Stimulated activated CD4-positive, alpha-beta T cell treated with anti-CD3 and anti-CD28 coated beads, Interleukin-15, amount 100 ng/mL, for 24 hours (primary cell): ENCODE measurements around the gene PACRG.

Experiments
- DNase-seq: peaks from one replicate; pipeline ENCODE4 v3.0.0-alpha.2; 2020

Gene PACRG

DNA sequence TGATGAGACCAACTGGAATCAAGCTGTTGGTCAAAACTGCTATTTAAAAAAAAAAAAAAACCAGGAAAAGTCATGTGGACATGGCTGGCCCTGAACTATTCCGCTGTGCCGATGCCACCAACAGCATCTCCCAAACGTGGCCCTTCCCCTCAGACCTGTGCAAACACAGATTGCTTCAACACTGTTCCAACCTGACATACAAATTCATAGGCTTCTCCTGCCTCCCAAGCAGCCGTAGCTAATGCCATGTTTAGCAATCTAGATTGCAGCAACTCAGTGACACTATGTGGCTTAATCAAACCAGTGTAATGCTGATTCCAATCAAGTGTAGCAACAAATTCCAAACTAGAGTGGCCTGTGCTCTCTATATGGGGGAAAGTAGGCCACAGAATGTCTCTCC is 16.4 kb upstream of the PACRG start:
- DNase-seq, result no peak

DNA sequence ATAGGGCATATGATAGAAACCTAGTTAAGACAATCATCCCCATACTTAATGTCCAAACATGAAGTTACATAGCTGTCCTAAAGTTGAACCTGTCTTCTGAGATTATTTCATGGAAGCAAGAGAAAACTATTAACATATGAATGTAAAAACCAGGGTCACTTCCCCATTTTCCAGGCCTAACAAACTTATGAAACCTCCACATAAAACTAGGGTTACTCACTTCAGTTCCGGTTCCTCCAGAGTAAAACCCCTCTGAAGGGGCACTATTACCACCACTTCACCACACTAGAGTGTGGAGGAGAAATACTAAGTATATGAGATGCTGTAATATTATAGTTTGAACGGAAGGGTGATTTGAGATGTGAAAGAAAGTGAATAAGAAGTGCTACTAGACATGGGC is 15.1 kb upstream of the PACRG start:
- DNase-seq, result no peak

DNA sequence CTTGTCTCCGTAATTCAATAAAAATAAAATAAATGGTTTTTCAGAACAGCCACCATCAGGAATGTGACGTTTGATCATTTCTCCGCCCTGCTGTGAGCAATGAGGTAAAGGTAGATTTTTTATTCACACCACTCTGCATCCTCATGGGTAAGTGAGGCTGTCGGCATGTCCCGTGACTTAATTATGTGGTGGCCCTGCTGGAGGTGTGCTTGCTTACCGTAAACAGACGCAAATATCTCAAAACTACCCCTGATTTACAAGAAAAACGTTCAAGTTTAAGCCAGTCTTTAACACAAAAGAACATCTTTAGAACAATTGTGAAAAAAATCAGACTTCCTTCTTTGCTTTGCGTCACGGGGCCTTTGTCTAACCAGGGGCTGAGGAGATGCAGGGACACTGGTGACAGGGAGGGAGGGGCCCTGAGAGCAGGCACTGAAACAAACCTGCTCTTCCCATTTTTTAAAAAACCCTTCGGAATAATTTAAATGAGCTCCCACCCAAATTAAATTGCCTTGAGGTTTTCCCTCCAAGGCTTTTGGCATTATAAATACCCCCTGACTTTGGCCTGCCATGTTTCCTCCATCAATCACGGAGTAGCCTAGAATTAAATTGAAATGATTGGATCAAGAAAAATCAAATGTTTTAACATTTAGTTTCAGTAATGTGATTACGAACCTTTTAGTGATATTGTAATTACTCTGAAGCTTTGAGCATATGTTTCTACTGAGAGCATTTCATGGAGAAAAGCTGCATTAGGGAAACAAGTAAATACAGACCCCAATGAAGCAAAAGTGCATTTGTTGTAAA is 13.6 kb upstream of the PACRG start:
- no peak for DNase-seq

DNA sequence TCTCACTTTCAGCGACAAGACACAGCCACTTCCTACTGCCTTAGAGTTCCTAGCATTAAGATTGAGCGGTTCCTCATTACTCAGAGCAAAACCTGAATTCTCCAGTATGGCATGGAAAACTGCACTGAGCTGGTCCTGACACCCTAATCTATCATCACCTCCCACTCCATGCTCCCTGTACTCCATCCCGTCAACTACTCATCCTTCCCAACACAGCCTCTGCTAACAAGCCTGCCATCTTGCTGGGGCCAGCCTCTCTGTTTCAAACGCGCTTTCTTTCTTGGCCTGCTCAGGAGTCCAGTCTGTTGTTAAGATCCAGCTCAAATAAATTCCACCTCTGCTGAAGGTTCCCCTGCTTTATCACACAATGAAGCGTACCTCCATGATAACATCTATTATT is 12.2 kb upstream of the PACRG start:
- no peak for DNase-seq

DNA sequence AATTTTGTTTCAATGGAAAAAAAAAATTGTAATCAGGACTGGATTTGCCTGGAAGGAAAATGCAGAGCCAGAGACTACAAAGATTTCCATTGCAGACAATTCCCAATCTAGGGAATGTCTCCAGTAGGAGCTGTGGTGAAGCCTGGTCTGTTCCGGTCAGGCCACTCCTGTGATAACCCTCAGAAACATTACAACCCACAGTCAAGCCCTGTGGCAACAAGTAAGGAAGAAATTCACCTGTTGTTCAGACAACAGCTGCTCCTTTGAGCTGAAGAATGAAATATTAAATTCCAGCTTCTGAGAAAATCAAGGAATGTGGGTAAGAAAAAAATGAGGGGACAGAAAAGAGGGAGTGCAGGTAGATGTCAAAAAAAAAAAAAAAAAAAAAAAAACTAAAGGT is 8.2 kb upstream of the PACRG start:
- no peak for DNase-seq

DNA sequence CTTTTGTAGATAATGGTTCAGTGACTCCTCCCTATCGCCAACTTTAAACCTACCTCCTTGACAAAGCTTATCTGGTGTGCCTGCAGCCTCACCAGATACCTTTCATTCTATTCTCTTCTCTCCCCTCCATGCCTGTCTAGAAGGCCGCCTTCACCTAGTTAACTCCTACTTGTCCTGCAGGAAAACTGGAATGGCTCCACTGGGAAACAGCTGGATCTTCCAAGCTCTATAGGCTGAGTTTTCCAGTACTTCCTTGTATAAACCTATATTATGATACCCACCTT is 6.4 kb upstream of the PACRG start:
- no peak for DNase-seq

DNA sequence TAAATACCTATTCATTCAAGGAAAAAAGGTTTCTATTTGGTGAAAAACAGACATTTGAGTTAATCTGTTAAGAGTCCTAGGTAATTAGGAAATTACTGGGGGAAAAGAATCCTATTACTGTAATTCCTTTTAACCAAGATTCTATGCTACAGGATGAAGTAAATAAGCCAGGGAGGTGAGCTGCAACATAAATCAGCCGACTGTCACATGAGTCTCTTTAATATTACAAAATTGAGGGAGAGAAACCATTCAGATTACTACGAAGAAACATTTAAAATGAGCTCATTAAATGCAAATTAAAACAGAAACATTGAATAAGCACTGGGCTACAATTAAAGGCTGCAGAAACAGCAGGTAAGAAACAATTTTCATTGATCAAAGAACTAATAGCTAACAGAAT is 5.5 kb upstream of the PACRG start:
- no peak for DNase-seq

DNA sequence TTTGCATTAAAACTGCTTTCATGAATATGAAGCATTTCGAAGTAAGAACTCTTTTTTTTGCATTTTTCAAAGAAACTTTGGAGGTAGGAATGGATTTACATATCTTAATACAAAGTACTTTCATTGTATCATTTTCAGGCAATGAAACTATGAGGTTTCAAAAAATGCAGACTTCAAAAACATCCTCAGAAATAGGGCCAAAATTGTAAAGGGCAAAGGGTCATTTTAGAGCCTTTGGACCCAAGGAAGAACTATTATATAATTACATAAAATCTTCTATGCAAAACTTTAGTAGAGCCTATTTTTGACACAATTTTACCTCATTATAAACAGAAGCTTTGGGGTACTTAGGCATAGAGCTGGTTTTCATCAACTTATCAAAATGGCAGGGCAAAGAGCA is 5.1 kb upstream of the PACRG start:
- no peak for DNase-seq

DNA sequence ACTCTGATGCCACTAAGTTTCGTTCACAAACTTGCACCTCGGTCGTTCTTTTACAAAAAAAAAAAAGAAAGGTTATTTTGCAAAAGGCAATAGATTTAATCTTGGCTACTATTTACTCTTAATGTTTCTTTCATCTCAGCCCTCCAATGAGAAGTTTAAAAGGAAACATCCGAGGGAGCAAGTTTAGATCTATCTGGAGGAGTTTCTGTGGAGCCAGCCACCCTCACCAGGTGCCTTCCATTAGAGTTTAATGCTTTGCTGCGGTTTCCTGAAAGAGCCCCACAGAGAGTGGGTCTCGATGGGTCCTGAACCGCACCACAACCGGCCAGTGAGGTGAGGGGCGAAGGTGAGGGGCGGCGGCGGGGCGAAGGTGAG is 840 bp upstream of the PACRG start:
- no peak for DNase-seq

DNA sequence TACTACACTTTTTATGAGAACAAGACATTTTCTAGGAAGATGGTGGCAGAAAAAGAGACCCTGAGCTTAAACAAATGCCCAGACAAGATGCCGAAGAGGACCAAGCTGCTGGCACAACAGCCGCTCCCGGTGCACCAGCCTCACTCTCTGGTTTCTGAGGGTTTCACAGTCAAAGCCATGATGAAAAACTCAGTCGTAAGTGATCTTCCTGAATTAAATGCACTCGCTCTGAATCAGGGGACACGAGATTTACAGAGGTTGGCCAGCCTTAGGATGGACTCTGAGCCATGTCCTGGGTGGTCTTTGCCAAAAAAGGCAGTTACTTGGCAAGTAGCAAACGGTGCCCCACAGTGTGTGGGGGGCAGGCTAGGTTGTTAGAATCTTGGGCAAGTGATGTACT is 423 bp downstream of the PACRG start:
- no peak for DNase-seq

DNA sequence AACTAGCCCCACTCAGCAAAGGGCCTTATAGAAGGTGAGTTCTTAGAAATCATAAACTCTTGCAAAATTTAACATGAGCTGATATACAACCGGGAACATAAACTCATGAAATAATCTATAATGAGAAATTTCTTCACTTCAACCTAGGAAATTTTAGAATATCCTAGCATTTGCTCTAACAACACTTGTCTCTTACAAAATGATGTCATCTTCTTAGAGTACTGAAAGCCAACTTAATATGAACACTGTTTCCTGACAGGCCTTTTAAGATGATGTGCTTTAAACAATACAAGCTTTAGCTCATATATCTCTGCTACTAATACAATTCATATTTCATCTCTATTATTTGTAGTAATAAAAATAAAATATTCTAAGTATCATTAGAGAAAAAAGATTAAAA is 932 bp downstream of the PACRG start:
- DNase-seq, result no peak

DNA sequence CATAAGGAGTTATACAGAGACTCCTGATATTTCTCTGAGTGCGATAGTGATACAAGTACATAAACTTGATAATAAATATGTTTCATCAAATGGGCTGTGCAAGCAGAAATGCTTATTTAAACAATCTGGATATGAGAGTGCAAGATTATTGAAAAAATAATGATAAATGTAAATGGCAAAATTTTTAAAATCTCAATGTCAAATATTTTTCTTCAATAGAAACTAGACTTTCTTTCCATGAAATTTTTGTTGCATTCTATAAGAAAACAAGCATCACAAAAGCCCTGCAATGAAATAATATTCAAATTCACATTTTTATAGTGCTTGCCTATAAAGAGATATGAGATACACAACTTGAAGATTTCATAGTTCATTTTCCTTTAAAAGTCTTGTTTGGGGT is 2.7 kb downstream of the PACRG start:
- no peak for DNase-seq

DNA sequence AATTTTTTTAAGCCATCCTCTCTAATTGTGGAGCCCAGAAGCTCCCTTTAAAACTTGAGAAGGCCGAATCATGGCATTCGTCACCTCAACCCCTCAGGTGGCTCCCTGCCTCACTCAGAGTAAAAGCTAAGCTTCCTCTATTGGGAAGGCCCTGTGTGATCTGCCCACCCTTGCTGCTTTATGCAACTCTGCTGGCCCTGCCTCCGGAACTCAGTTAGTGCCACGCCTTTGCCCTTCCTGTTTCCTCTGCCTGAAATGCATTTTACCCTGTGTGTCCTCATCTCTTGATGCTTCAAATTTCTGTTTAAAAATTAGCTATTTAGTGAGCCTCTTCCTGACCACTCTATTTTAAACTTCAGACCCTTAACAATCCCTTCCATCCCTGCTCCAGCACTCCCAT is 5.7 kb downstream of the PACRG start:
- DNase-seq, result peak; percentile 21

DNA sequence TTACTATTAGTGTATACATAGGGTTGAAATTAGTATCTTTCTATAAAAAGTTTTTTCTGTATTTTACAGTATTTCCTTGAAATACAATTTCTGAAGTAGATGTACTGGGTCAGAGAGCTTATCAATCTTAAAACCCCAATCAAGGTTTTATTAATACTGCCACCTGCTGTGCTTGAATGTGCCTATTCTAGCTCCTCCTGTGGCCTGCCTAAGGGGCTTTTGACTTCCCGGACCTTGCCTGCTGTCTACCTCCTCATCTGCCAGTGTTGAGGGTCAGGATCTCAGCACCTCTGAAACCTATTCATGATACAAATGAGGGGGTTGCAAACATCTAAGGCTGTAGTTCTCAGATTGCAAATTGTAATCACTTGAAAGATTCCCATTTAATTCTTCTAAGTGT is 9.2 kb downstream of the PACRG start:
- DNase-seq, result no peak

DNA sequence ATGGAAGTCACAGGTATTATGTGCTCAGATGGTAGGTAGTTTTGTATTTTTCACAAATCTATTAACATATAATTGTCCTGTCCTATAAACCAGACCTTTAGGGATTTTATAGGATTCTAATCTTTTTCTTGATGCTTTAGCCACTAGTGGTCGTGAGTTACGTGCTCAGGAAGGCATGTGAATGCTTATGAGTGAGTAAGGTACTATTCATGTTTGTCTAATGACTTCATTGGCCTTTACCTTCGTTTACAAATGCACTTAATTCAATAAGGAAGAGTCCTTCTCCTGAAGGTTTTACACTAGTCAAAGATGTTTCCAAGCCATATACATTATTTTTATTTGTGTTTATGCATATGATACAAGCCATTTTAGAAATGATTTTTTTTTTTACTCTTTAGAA is 23.0 kb downstream of the PACRG start:
- DNase-seq, result no peak

DNA sequence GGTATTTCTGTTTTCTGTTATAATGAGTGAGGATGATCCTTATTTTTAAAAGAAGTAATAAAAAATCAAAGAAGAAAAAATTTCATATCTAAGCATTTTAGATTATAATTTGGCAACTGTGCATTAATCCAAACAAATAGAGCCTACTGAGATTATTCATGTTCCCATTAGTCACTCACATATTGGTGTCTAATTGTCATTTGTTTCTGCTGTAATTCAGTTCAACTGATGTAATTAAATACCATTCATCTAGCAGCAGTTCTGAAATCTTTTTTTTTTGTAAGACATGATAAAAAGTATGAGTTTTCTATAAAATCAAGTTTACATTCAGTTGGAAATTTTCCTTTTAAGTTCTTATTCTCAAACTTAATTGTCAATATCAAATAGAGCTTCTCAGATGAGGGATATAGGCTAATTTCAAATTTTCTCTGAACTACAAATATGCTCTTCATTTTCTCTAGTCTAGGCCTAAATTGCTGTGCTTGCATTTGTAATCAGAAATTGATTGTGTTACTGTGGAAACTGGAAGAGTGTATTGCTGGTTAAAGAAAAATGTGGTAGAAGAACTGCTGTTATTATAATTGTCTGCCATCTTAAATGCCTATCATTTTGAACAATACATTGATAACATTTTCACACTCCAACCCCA is 23.6 kb downstream of the PACRG start:
- no peak for DNase-seq

DNA sequence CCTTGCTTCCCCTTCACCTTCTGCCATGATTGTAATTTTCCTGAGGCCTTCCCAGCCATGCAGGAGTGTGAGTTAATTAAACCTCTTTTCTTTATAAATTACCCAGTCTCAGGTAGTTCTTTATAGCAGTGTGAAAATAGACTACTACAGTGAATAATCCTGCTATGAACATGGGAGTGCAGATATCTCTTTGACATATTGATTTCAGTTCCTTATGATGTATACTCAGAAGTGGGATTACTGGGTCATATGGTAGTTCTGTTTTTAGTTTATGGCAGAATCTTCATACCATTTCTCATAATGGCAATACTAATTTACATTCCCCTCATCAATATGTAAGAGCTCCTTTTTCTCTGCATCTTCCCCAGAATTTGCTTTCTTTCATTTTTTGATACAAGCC is 26.0 kb downstream of the PACRG start:
- DNase-seq, result no peak

DNA sequence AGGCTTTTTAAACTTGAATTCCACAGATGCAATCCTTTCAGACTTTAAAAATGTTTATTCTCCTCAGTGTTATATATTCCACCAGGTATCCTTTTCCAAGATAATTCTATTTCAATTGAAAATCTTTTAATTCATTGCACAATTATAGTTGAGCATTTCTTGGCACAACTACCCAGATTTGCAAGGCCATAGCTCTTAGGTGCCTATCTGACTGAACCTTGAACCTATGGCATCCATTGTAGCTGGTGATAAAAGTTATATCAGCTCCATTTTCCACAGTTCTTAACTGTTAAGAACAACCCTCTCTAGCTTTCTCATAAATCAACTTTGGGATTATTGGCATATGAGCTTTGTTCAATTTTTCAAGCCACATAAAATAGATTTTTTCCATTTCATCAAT is 42.4 kb downstream of the PACRG start:
- DNase-seq, result no peak

DNA sequence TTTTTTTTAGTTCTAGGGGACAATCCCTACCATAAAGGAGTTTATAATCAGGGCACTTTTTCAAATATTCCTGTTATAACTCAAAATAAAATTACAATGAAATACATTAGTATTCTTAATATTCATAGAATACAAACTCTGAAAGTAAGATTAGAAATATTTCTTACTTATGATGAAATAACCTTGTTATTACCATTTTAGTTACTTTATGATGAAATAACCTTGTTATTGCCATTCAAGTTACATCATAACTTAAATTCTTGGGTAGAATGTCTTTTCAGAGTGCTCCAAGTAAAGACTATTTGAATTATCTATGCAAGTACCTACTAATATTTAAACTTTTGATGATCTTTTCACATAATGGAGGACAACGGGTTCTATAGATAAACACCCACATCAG is 43.2 kb downstream of the PACRG start:
- DNase-seq, result no peak

DNA sequence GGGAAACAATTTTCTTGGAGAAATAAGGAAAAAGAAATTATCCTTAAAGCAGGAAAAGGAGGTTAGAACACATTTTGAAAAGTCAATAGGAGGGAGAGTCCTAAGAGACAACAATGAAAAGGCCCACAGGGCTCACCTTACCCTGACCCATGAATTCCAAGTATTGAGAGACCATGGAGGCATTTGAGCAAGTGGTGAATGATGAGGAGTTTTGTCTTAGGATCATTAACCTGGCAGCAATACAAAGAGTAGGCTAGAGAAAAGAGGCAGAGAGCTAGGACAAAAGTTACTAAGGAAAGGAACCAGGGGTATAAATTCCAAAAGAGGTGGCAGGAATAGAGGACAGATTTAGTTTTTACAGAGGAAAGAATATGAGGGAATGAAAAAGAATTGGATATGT is 44.7 kb downstream of the PACRG start:
- no peak for DNase-seq

DNA sequence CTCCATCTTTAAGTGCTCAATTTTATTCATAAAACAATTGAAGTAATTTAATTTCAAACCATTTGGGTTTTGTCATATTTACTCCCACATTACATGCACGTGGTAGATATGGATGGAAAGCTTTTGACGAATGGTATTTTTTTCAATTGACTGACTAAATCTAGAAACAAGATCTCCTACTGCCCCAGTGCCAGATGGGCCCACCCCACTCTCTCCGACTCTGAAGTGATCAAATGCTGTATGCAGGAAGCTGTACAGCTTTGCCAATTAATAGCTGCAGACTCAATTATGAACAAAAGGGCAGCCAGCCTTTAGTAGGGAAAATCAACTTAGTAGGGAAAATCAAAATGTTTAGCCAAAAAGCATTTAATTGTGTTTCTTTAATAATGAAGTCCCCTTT is 46.2 kb downstream of the PACRG start:
- DNase-seq, result no peak

DNA sequence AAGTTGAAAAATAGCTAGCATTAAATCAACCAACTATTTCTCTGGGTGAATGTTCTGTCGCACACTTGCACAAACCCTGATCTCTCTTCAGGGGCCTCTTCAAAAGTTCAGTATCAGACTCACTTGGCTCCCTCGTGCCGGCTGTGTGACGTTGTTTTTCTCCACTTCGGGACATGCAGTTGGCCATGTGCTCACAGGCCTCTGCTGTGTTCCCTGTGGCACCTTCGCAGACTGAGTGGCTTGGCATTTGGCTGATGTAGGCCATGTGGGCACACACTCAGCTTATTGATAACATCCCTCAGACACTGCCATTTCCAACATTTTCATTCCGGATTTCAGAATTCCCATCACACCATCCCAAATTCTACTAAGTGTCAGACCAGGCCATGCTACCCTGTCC is 49.3 kb downstream of the PACRG start:
- no peak for DNase-seq

DNA sequence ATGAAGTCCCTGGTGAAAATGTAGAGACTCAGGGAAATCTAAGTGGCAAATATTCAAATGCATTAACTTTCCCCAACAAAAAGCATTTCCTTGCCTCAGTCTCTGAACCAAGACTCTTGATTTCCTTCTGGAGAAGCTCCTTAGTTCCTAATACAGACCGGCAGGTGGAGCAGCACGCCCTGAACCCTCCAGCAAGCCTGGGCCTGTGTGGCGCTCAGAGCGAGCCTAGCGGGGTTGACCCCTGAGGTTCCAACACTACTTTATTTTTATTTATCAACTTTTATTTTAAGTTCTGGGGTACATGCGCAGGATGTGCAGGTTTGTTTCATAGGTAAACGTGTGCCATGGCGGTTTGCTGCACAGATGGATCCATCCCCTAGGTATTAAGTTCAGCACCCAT is 50.8 kb downstream of the PACRG start:
- DNase-seq, result no peak

DNA sequence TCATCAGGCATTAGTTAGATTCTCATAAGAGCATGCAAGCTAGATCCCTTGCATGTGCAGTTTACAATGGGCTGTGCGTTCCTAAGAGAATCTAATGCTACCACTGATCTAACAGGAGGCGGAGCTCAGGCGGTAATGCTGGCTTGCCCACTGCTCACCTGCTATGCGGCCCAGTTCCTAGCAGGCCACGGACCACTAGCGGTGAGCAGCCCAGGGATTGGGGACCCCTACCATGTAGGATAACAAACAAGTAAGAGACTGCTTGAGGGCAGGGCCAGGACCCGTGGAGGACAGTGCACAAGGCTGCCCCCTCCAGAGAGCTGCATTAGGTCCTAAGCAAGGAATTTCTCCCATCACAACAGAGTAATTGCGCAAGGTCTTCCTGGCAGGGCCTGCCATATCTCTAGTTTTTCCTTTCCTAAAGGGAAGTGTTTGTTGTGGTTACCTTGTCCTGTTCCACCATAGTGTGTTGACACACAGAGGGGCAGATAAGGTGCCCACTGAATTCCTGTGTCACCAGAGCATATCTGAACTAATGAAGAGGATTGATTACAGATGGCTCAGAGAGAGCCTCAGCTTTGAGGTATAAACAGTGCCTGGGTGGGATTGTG is 58.0 kb downstream of the PACRG start:
- DNase-seq, result no peak
